Measurements from ENCODE around the gene STAG3.
"Not testable (repeated sequence)": the region's sequence is repeated elsewhere in the genome, so short reads cannot be mapped to it uniquely, and the experiment has no call there.

STAG3 gene

GRCh38 chr7:100220586-100221230 lies 43.0 kb downstream of the STAG3 start:
- intact Hi-C loops (cut with micrococcal nuclease), result no loop called here

DNA sequence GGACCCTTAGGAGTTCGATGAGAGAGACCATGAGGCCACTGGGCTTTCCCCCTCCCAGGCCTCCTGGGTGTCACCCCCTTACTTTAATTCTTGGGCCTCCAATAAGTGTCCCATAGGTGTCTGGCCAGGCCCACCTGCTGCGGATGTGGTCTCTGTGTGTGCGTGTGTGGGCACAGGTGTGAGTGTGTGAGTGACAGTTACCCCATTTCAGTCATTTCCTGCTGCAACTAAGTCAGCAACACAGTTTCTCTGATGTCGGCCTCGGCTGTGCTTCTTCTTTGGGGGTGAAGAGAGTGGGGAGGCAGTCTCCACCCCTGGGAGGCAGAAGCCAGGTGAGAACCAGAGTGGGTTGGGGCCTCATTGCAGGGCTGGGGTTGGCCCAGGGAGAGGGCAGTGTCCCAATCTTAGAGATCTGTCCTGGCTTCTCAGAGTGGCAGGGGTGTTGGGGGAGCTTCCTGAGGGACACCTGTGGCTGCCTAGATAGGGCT lies 43.6 kb downstream of the STAG3 start:
- Mint-ChIP-seq H3K27me3 (no peaks in the 10 kb centered on the region), H3K27ac (no peak overlapping the region), H3K9me3 (no peaks in the 10 kb centered on the region), H3K4me3 (no peak overlapping the region), H3K36me3 (ENCODE audit: low read depth) (peaks cover 7% of the 10 kb centered on the region), H3K4me1 (ENCODE audit: low read depth) (peaks cover 18% of the 10 kb centered on the region)
- intact Hi-C loops (cut with micrococcal nuclease), result no loop called here

More at GRCh38 chr7:100220586-100221230, 43.0 kb downstream of the STAG3 start:
- peaks cover 18% of the 10 kb centered on the region for H3K4me1 Mint-ChIP-seq (ENCODE audit: low read depth)
- H3K27ac Mint-ChIP-seq, result no peak overlapping the region
- no peaks in the 10 kb centered on the region for H3K9me3 Mint-ChIP-seq
- H3K4me3 Mint-ChIP-seq, result no peak overlapping the region
- H3K36me3 Mint-ChIP-seq (ENCODE audit: low read depth), result peaks cover 9% of the 10 kb centered on the region
- H3K27me3 Mint-ChIP-seq, result no peaks in the 10 kb centered on the region

DNA sequence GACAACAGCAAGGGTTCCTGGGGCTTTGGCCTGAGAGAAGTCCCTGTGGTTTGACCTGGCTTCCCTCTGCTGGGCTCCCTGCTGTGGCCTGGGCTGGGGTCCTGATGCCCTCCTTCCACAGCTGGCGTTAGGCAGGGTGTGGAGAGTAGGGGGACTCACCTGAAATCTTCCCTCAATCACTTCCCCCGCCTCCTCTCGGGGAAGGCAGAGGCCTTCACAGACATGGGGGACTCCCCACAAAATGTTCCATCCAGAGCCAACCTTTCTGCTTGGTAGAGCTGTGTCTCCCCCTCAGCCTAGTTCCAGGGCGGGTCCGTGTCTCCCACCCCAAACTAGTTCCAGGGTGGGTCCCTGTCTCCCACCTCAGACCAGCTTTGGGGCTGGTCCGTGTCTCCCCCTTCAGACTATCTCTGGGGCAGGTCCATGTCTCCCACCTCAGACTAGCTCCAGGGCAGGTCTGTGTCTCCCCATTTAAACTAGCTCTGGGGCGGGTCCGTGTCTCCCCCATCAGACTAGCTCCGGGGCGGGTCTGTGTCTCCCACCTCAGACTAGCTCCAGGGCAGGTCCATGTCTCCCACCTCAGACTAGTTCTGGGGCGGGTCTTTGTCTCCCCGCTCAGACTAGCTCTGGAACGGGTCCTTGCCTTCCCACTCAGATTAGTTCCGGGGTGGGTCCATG lies 44.2 kb downstream of the STAG3 start:
- H3K27me3 Mint-ChIP-seq, result no peaks in the 10 kb centered on the region
- no peak overlapping the region for H3K4me3 Mint-ChIP-seq
- no peaks in the 10 kb centered on the region for H3K9me3 Mint-ChIP-seq
- H3K27ac Mint-ChIP-seq, result no peak overlapping the region
- peaks cover 18% of the 10 kb centered on the region for H3K4me1 Mint-ChIP-seq (ENCODE audit: low read depth)
- intact Hi-C loops (cut with micrococcal nuclease), result no loop called here
- peaks cover 7% of the 10 kb centered on the region for H3K36me3 Mint-ChIP-seq (ENCODE audit: low read depth)

- peaks cover 12% of the 10 kb centered on the region for H3K4me1 Mint-ChIP-seq (ENCODE audit: low read depth)
- H3K27me3 Mint-ChIP-seq, result no peaks in the 10 kb centered on the region
- no peaks in the 10 kb centered on the region for H3K9me3 Mint-ChIP-seq
- no peak overlapping the region for H3K4me3 Mint-ChIP-seq
- peaks cover 7% of the 10 kb centered on the region for H3K36me3 Mint-ChIP-seq (ENCODE audit: low read depth)
- intact Hi-C loops (cut with micrococcal nuclease), result no loop called here
- no peak overlapping the region for H3K27ac Mint-ChIP-seq
Measured at GRCh38 chr7:100222445-100223132, 44.9 kb downstream of the STAG3 start.

- H3K36me3 Mint-ChIP-seq (ENCODE audit: low read depth); intact Hi-C loops (cut with micrococcal nuclease); H3K9me3 Mint-ChIP-seq; H3K27ac Mint-ChIP-seq; H3K27me3 Mint-ChIP-seq; H3K4me3 Mint-ChIP-seq; H3K4me1 Mint-ChIP-seq (ENCODE audit: low read depth): not testable (repeated sequence)
Measured at GRCh38 chr7:100223376-100223927, 45.7 kb downstream of the STAG3 start.

GRCh38 chr7:100224891-100225290 lies 47.2 kb downstream of the STAG3 start:
- H3K9me3 Mint-ChIP-seq; H3K4me3 Mint-ChIP-seq; H3K27me3 Mint-ChIP-seq; H3K4me1 Mint-ChIP-seq (ENCODE audit: low read depth); H3K36me3 Mint-ChIP-seq (ENCODE audit: low read depth); H3K27ac Mint-ChIP-seq; intact Hi-C loops (cut with micrococcal nuclease): not testable (repeated sequence)

- intact Hi-C loops (cut with micrococcal nuclease); H3K4me1 Mint-ChIP-seq (ENCODE audit: low read depth); H3K27me3 Mint-ChIP-seq; H3K4me3 Mint-ChIP-seq; H3K9me3 Mint-ChIP-seq; H3K36me3 Mint-ChIP-seq (ENCODE audit: low read depth); H3K27ac Mint-ChIP-seq: not testable (repeated sequence)
Measured at GRCh38 chr7:100234660-100235317, 57.1 kb downstream of the STAG3 start.

DNA sequence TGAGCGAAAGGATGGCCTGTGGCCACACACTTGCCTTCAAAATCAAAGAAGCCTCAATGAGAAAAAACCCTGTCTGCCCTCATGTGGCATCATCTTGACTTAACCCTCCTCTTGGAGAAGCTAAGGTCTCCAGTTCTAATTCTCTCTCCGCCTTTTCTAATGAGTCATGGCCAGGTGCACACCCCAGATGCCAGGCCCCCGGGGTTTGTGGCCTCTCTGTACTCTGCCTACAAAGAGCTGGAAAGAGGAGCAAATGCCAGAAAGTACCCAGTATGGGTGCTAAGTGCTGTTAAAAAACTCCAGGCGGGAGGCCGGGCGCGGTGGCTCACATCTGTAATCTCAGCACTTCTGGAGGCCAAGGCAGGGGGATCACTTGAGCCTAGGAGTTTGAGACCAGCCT lies 62.3 kb downstream of the STAG3 start:
- H3K36me3 Mint-ChIP-seq (ENCODE audit: low read depth); intact Hi-C loops (cut with micrococcal nuclease); H3K27me3 Mint-ChIP-seq; H3K27ac Mint-ChIP-seq; H3K4me3 Mint-ChIP-seq; H3K9me3 Mint-ChIP-seq: not testable (repeated sequence)
- H3K4me1 Mint-ChIP-seq (ENCODE audit: low read depth), result peaks cover 13% of the 10 kb centered on the region

DNA sequence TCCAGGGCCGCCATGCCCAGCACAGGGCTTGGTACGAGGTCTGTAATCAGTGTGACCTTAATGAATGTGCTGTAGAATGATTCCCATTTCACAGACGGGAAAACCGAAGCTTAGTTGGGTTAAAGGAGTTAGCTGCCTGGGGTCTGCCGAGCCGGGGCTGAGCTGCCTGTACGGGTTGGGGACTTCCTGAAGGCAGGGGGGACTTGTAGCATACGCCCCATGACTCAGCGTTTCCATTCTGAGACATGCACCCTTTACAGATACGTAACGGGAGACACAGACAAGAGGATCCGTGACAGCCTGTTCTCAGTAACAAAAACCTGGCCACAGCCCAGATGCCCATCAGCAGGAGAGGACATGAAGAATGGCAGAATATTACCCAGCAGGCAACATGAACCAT lies 65.7 kb downstream of the STAG3 start:
- H3K9me3 Mint-ChIP-seq; intact Hi-C loops (cut with micrococcal nuclease); H3K36me3 Mint-ChIP-seq (ENCODE audit: low read depth); H3K4me3 Mint-ChIP-seq; H3K27me3 Mint-ChIP-seq: not testable (repeated sequence)
- peak overlapping the region; percentile 43 for H3K27ac Mint-ChIP-seq
- H3K4me1 Mint-ChIP-seq (ENCODE audit: low read depth), result peaks cover 19% of the 10 kb centered on the region

GRCh38 chr7:100244988-100245605 lies 67.4 kb downstream of the STAG3 start:
- H3K4me3 Mint-ChIP-seq; intact Hi-C loops (cut with micrococcal nuclease); H3K27me3 Mint-ChIP-seq; H3K36me3 Mint-ChIP-seq (ENCODE audit: low read depth); H3K9me3 Mint-ChIP-seq: not testable (repeated sequence)
- H3K4me1 Mint-ChIP-seq (ENCODE audit: low read depth), result peaks cover 19% of the 10 kb centered on the region
- H3K27ac Mint-ChIP-seq, result peak overlapping the region; percentile 16

- H3K27me3 Mint-ChIP-seq; H3K4me3 Mint-ChIP-seq; H3K27ac Mint-ChIP-seq; H3K36me3 Mint-ChIP-seq (ENCODE audit: low read depth); intact Hi-C loops (cut with micrococcal nuclease); H3K9me3 Mint-ChIP-seq: not testable (repeated sequence)
- H3K4me1 Mint-ChIP-seq (ENCODE audit: low read depth), result peaks cover 19% of the 10 kb centered on the region
Measured at GRCh38 chr7:100246121-100246864, 68.6 kb downstream of the STAG3 start.

- intact Hi-C loops (cut with micrococcal nuclease); H3K27me3 Mint-ChIP-seq; H3K9me3 Mint-ChIP-seq; H3K27ac Mint-ChIP-seq; H3K36me3 Mint-ChIP-seq (ENCODE audit: low read depth); H3K4me3 Mint-ChIP-seq: not testable (repeated sequence)
- peaks cover 19% of the 10 kb centered on the region for H3K4me1 Mint-ChIP-seq (ENCODE audit: low read depth)
Measured at GRCh38 chr7:100246865-100247137, 69.1 kb downstream of the STAG3 start.

DNA sequence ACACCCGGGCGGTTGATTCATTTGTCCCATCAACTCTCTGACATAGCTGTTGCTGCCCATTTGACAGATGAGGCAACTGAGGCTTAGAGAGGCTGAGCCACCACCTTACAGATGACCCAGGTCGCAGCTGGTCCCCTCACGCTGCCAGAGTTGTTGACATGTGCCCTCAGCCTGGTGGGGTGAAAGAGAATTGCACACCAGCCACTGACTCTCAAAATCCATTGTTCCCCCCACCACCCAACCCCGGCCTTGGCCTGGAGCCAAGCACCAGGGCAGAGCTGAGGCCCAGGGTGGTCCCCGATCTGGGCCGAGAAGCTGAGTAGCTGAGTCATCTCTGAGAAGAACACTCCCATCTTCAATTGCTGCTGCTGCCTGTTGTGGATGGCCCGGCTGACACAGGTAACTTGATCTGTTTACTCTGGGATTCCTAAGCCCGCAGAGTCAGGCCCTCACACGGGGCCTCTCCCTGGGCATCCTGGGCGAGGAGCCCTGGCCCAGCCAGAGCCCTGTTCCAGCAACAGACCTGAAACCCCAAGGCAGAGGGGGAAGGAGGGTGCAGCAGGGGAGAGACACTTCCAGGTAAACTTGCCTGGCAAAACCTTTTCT lies 69.5 kb downstream of the STAG3 start:
- Mint-ChIP-seq H3K4me3 (no peak overlapping the region), H3K36me3 (ENCODE audit: low read depth) (no peaks in the 10 kb centered on the region), H3K9me3 (no peaks in the 10 kb centered on the region), H3K27ac (no peak overlapping the region), H3K4me1 (ENCODE audit: low read depth) (peaks cover 19% of the 10 kb centered on the region), H3K27me3 (peaks cover 5% of the 10 kb centered on the region)
- intact Hi-C loops (cut with micrococcal nuclease), result no loop called here
